GM19193 (cell line): ENCODE measurements around the gene ERAL1.

Experiments
- POLR2A ChIP-seq: IDR thresholded peaks from 4 replicates; pipeline ENCODE4 v1.6.1; 2011; ENCODE audit not compliant: insufficient read depth, insufficient read length; ENCODE audit errors: extremely low read depth

ERAL1 gene

GRCh38 chr17:28846231-28846630 is 8.6 kb upstream of the ERAL1 start:
- no peak for TF ChIP-seq POLR2A

GRCh38 chr17:28849281-28849680 is 5.5 kb upstream of the ERAL1 start:
- TF ChIP-seq POLR2A: no peak

GRCh38 chr17:28853295-28853694 is 1.5 kb upstream of the ERAL1 start:
- TF ChIP-seq POLR2A: no peak

- TF ChIP-seq POLR2A: no peak
Measured at GRCh38 chr17:28855336-28855679, 492 bp downstream of the ERAL1 start.

- TF ChIP-seq POLR2A: no peak
Measured at GRCh38 chr17:28856028-28856574, 1.3 kb downstream of the ERAL1 start.

- TF ChIP-seq POLR2A: no peak
Measured at GRCh38 chr17:28857905-28858800, 3.3 kb downstream of the ERAL1 start.

GRCh38 chr17:28858801-28859355 is 4.1 kb downstream of the ERAL1 start:
- no peak for TF ChIP-seq POLR2A

- TF ChIP-seq POLR2A: no peak
Measured at GRCh38 chr17:28860363-28860808, 5.6 kb downstream of the ERAL1 start.

GRCh38 chr17:28861393-28862203 is 6.8 kb downstream of the ERAL1 start:
- TF ChIP-seq POLR2A: no peak

- no peak for TF ChIP-seq POLR2A
Measured at GRCh38 chr17:28862561-28862960, 7.7 kb downstream of the ERAL1 start.

- no peak for TF ChIP-seq POLR2A
Measured at GRCh38 chr17:28863953-28864352, 9.1 kb downstream of the ERAL1 start.

- TF ChIP-seq POLR2A: no peak
Measured at GRCh38 chr17:28864991-28865849, 10.4 kb downstream of the ERAL1 start.

- no peak for TF ChIP-seq POLR2A
Measured at GRCh38 chr17:28865946-28866752, 11.3 kb downstream of the ERAL1 start.
